Fibroblast of pulmonary artery (primary cell): Measurements from ENCODE around the gene NBEAL1.
"Not testable (repeated sequence)": the region's sequence is repeated elsewhere in the genome, so short reads cannot be mapped to it uniquely, and the experiment has no call there.

Source experiments
- DNase-seq: peaks from one replicate; pipeline ENCODE4 v3.0.0-alpha.2; 2010; ENCODE audit warnings: low read depth
- H3K4me3 ChIP-seq: replicated peaks from 2 replicates; pipeline ENCODE4 v1.5.1; 2011; ENCODE audit warnings: low read depth, mild to moderate bottlenecking, control low read depth, low read length, moderate library complexity
- TF ChIP-seq, protein P1 (sequence below): IDR thresholded peaks from 2 replicates; pipeline ENCODE4 v1.5.1; 2011; ENCODE audit warnings: mild to moderate bottlenecking, control low read depth, low read length, inconsistent platforms; ENCODE audit errors: missing control alignments

NBEAL1 gene

GRCh38 chr2:203191961-203192360, 177.3 kb downstream of the NBEAL1 start:
- TF ChIP-seq, protein P1, sequence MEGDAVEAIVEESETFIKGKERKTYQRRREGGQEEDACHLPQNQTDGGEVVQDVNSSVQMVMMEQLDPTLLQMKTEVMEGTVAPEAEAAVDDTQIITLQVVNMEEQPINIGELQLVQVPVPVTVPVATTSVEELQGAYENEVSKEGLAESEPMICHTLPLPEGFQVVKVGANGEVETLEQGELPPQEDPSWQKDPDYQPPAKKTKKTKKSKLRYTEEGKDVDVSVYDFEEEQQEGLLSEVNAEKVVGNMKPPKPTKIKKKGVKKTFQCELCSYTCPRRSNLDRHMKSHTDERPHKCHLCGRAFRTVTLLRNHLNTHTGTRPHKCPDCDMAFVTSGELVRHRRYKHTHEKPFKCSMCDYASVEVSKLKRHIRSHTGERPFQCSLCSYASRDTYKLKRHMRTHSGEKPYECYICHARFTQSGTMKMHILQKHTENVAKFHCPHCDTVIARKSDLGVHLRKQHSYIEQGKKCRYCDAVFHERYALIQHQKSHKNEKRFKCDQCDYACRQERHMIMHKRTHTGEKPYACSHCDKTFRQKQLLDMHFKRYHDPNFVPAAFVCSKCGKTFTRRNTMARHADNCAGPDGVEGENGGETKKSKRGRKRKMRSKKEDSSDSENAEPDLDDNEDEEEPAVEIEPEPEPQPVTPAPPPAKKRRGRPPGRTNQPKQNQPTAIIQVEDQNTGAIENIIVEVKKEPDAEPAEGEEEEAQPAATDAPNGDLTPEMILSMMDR: no peak
- no peak for DNase-seq
- no peak overlapping the region for H3K4me3 ChIP-seq

DNA sequence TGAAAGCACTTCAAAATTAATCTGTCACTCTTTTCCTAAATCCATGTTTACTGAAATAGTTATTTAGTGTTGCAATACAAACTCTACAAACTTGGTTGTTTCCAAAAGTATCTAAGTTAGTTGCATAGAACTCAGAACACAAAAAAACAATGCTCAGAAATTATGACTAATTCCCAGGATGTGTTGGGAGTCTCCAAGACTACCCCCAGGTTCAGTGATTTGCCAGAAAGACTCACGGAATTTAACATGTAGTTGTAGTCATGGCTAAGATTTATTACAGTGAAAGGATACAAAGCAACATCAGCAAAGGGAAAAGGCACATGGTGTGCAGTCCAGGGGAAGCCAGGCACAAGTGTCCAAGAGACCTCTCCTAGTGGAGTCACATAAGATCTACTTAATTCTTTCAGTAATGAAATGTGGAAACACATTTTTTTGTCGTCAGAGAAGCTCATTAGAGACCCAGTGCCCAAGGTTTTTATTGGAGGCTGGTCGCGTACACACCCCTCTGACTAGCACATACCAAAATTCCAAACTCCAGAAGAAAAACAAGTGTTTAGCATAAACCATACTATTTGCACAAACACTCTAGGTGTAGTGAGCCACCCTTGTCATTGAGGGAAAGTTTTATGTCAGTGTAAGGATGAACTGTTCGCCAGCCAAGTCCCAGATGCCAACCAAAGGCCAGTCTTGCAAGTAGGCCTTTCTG, 180.8 kb downstream of the NBEAL1 start:
- TF ChIP-seq, protein P1: no peak
- peak; percentile 59 for DNase-seq
- H3K4me3 ChIP-seq: no peak overlapping the region

DNA sequence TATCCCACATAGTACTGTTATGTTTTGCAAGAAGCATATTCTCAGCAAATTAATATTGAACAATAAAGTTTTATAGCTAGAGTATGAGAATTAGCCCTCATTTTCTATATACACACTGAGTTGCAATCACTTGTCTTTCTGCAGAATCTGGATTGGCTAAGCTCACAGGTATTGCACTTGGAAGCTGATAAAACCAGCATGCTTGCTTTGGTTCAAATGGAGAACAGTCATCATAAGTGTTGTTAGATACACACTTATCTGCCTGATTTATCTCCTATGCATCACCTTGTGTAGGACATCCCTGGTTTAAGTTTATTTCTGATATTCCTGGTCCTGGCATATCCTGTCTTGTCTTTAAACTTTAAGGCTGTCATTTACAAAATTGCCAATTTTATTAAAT, 186.2 kb downstream of the NBEAL1 start:
- no peak overlapping the region for H3K4me3 ChIP-seq
- no peak for DNase-seq
- TF ChIP-seq, protein P1: no peak

GRCh38 chr2:203201426-203201825, 186.8 kb downstream of the NBEAL1 start:
- TF ChIP-seq, protein P1: no peak
- DNase-seq: no peak
- no peak overlapping the region for H3K4me3 ChIP-seq

- TF ChIP-seq, protein P1: no peak
- peak; percentile 34 for DNase-seq
- no peak overlapping the region for H3K4me3 ChIP-seq
Observed at GRCh38 chr2:203209538-203209937, 194.9 kb downstream of the NBEAL1 start.

- no peak overlapping the region for H3K4me3 ChIP-seq
- peak; percentile 45 for DNase-seq
- TF ChIP-seq, protein P1: peak; percentile 70
Observed at GRCh38 chr2:203225423-203226039, 210.9 kb downstream of the NBEAL1 start.

DNA sequence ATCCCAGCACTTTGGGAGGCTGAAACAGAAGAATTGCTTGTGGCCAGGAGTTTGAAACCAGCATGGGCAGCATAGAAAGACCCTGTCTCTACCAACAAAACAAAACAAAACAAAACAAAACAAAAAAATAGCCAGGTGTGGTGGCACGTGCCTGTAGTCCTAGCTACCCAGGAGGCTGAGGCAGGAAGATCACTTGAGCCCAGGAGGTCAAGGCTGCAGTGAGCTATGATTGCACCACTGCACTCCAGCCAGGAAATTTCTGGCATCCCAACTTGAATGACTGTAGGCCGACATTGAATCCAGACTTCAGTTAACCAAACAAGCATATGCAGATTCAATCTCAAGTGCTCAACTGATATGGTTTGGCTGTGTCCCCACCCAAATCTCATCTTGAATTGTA, 215.0 kb downstream of the NBEAL1 start:
- DNase-seq, H3K4me3 ChIP-seq: not testable (repeated sequence)
